GM19455 (cell line): ENCODE measurements around the gene MYH1.

ENCODE experiments used
- ATAC-seq: cut with Tn5 transposase; IDR thresholded peaks from one replicate; pipeline ENCODE4 v1.9.1; 2021; ENCODE audit not compliant: unreplicated experiment

The MYH1 gene

DNA sequence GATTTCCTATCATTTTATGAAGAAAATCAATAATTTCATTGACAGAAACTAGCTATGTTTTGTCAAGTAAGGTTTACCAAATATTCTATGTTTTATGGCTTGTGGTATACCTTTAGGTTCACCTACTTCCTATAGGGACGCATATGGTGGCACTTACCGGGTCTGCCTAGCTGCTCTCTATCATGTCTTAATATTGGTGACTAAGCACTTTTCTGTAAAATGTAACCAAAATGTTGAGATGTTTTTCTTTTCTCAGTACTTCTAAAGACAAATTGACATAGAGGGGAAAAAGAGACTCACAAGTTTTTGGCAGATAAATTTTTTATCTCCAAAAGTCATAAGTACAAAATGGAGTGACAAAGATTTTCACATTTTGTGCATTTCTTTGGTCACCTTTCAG, 26.3 kb downstream of the MYH1 start:
- no peak for ATAC-seq

DNA sequence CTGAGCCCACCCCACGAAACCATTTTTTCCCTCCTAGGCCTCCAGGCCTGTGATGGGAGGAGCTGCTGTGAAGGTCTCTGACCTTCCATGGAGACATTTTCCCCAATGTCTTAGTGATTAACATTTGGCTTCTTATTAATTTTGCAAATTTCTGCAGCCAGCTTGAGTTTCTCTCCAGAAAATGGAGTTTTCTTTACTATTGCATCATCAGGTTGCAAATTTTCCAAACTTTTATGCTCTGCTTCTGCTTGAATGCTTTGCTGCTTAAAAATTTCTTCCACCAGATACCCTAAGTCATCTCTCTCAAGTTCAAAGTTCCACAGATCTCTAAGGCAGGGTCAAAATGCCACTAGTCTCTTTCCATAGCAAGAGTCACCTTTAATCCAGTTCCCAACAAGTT, 36.1 kb downstream of the MYH1 start:
- no peak for ATAC-seq

DNA sequence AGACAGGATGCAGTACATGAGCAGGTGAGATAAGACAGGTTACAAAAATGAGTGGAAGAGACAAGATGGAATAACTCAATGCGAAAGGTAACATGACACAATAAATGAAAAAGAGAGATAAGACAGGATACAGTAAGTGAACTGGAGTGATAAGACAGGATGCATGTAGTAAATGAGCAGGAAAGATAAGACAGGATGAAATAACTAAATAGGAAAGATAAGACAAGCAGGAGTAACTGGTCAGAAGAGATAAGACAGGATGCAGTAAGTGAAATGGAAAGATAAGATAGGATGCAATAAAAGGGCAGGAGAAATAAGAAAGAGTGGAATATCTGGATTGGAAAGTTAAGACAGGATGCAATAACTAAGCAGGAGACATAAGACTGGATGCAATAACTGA, 40.6 kb downstream of the MYH1 start:
- no peak for ATAC-seq

DNA sequence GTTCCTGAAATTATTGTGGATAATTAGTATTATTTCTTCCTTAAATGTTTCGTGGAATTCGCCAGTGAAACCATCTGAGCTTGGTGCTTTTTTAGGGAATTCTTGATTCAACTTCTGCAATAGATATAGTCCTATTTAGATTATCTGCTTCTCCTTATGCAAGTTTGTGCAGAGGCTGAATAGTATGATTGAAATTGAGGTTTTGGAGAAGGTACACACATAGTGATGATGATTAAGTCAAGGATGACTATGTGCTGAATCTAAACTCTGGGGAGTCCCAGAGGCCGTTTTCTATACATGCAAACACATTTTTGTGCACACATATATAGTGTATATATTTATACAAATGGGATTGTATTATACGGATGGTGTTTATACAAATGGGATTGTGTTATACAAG, 43.8 kb downstream of the MYH1 start:
- ATAC-seq, result no peak

DNA sequence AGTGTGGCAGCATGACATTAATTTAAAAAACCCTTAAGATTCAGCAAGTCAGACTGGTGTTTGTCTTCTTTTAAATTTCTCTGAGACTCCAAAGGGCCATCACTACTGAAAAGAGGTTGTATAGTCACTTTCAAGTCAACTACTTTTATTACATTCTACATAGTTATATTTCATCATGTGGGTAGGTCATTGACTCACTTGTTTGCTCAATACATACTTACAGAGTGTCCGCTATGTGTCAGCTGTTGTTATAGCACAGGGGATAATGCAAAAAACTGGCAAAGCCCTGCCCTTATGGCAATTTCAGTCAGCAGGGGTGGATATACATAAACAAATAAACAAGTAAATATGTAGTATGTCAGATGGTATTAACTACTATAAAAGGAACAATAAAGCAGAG, 46.5 kb downstream of the MYH1 start:
- no peak for ATAC-seq

DNA sequence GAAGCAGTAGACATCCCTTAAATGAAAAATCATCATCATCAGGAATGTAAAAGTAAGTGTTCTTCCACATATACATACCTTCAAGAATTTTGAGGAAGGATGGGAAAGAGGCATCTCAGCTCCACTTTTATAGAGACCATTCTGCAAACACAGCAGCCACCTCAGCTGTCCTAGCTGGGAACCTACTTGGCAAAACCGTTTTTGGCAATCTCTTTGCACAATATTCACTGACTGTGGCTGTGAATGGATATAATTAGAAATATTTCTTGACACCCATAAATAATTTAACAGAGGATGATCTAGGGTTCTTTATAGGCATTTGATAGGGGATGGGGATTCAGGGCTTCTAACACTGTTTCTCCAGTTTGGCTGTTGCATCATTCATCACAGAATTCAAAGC, 48.9 kb downstream of the MYH1 start, which contains the start of gene MYH4:
MYH4 (minus strand) TSS at position 101 of the 400 bp plus-strand sequence. CDS start 2,814 bp downstream, outside the sequence.
- ATAC-seq, result no peak

DNA sequence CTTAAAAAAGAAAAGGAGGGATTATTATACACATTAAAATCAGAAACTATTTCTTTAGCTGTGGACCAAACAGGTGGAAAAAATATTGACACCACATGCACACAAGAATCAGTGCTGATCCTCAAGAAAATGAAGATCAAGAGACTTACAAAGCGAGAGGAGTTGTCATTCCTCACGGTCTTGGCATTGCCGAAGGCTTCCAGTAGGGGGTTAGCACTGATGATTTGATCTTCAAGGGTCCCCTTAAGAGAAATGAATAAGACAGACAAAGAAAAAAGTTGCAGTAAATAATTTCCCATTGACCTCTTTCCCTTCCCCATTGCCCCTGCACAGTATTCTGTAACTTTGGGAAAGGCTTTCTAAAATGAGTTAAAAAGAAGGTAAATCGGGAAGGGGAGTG, 54.9 kb downstream of the MYH1 start:
- no peak for ATAC-seq

DNA sequence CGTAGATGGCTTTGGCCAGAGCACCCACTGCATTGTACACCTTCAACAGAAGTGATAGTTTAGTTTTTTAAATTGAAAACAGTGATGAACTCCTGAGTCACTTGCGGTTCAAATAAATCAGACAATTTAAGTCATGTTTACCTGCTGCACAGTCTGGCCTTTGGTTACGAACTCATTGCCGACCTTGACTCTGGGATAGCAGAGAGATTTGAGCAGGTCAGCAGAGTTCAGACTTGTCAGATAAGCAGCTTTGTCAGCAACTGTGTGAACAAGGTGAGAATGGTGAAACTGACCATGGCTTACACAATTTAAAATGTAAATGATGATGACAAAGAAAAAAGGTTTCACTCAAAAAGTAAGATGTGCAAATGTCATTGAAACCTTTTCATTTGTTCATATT, 58.3 kb downstream of the MYH1 start:
- ATAC-seq, result no peak

DNA sequence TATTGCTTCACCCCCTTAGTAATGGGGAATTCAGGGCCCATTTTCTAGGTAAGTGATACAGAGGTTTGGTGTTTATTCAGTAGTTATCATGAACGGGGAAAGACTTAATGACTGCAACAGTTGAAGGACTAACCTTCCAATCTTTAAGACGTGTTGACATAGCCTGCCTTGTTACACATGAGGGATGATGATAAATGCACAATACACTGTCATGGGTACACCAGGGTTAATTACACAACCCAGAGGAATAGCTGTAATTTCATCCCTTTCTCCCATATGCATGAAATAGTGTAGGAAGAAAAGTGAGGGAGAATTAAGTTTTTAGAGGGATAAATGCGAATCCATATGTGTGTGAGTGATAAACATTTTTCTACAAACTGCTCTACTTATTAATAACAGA, 59.6 kb downstream of the MYH1 start:
- no peak for ATAC-seq

DNA sequence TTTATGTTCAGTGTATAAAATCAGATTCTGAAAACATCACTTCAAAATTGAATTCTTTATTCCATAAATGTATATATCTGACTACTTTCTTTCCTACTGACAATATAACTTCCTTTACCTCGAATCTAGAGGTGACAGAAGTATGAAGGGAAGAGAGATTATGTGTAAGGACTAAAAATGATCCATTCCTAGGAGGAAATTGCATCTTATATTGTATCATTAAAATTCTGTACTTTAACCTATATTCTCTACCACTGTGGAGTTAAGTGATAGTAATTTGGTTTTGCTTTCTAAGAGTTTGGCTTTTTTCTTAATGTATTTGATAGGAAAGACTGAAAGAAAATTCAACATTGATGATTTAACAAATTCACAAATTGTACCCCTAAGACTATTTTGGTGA, 60.4 kb downstream of the MYH1 start:
- ATAC-seq, result no peak

DNA sequence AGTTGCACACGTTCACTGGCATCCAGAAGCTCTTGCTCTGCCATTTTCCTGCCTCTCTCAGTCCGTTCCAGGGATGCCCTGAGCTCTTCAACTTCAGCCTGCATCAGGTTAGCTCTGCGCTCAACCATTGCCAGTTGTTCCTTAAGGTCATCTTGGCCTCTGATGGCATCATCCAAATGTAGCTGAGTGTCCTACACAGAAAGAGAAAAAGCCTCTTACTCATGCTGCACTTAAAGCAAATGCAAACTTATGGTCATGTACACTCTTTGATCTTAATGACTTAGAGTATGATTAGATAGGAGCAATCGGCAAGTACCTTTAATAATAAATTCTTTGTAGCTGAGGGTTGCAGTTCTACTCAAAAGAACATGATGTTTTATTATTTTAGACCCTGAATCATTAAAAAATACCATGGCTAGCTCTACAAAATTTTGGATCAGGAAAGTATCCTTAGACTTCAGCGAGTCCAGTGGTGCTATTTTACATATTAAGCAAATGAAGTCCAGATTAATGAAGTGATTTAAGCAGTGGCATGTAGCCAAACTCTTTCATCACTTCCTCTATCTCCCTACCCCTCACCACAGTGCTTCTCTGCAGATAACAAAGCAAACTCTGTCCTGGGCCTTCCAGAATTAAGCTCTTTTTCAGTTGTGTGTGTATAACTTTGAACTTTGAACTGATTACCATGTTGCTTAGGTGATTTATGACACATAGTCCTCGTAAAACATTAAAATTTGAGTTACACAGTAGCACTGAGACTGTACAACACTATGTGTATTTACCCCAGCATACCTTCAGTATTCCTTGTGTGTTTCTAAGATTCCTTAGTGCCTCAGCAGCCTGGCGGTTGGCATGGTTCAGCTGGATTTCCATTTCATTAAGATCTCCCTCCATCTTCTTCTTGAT, 71.1 kb downstream of the MYH1 start:
- ATAC-seq, result no peak
